ENCODE results near the gene PID1. TPM values are rescaled to one million over a fixed set of nuclear protein-coding genes. Genes with fewer than 3 reads are reported as not detected.

The PID1 gene
- total RNA-seq, 6 experiments from 2014 or later, result 28.5 to 95.4 (median 65.3) TPM

DNA sequence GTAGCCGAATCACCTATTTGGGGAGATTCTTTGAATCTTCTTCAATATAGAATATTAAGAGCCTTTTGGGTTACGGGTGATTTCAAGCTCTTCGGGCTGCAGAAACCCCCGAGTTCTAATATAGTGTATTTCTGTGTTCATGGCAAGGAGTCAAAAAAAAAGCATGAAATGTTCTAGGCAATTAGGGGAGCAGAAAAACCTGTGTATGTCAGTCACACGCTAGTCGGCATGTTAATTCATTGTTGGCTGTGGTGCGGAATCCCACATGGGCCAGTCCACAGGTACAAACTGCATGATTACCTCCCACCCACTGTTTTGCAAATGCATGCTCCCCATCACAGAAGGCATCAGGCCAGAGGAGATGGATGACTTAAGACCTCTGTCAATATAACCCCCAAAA is 161.9 kb downstream of the PID1 start:
- Histone ChIP-seq H3K27me3 (no peaks in the 10 kb centered on the region), H3K9me3 (no peaks in the 10 kb centered on the region), H3K4me3 (no peak overlapping the region), H3K27ac (no peak overlapping the region), H3K4me1 (peaks cover 0 to 15% (median 0%) of the 10 kb centered on the region in 4 donors), H3K36me3 (no peaks in the 10 kb centered on the region)
- intact Hi-C loops (cut with DNase I), result no loop called here
- no peak for DNase-seq
- 88% methylated on average over 7 of the region's 7 CpGs for WGBS (ENCODE audit: insufficient coverage, low coverage, low lambda C conversion rate, missing lambda C conversion rate)
- TF ChIP-seq, protein P1, sequence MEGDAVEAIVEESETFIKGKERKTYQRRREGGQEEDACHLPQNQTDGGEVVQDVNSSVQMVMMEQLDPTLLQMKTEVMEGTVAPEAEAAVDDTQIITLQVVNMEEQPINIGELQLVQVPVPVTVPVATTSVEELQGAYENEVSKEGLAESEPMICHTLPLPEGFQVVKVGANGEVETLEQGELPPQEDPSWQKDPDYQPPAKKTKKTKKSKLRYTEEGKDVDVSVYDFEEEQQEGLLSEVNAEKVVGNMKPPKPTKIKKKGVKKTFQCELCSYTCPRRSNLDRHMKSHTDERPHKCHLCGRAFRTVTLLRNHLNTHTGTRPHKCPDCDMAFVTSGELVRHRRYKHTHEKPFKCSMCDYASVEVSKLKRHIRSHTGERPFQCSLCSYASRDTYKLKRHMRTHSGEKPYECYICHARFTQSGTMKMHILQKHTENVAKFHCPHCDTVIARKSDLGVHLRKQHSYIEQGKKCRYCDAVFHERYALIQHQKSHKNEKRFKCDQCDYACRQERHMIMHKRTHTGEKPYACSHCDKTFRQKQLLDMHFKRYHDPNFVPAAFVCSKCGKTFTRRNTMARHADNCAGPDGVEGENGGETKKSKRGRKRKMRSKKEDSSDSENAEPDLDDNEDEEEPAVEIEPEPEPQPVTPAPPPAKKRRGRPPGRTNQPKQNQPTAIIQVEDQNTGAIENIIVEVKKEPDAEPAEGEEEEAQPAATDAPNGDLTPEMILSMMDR (IDR thresholded peaks at IDR 0.05), result no peak
- TF ChIP-seq POLR2A (IDR thresholded peaks at IDR 0.05), result no peak
- no peak for ATAC-seq

DNA sequence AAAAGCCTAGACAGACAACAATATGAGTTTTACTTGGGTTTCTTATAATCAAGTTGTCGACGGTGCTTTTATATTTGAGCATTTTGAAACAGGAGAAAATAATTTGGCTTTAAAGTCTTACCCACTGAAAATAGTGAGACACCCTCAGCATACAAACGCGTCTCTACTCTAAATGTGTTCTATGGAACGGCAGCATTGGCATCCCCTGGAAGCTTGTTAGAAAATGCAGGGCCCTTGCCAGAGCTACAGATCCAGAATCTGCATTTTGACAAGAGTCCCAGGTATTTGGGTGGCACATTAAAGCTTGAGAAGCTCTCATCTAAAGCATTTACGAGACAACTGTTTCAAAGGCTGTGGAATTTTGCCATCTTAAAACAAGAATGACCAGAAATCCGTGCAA is 163.5 kb downstream of the PID1 start:
- ATAC-seq (no peak), DNase-seq (no peak)
- TF ChIP-seq, protein P1 (IDR thresholded peaks at IDR 0.05), result no peak
- no peak for TF ChIP-seq POLR2A (IDR thresholded peaks at IDR 0.05)
- no peaks in the 10 kb centered on the region for H3K9me3 ChIP-seq
- intact Hi-C loops (cut with DNase I), result no loop called here
- no peak overlapping the region for H3K4me3 ChIP-seq
- WGBS (ENCODE audit: insufficient coverage, low coverage, low lambda C conversion rate, missing lambda C conversion rate), result 89% methylated on average over 7 of the region's 7 CpGs
- peaks cover 0 to 21% (median 3%) of the 10 kb centered on the region in 4 donors for H3K4me1 ChIP-seq
- no peak overlapping the region for H3K27ac ChIP-seq
- no peaks in the 10 kb centered on the region for H3K27me3 ChIP-seq
- no peaks in the 10 kb centered on the region for H3K36me3 ChIP-seq

DNA sequence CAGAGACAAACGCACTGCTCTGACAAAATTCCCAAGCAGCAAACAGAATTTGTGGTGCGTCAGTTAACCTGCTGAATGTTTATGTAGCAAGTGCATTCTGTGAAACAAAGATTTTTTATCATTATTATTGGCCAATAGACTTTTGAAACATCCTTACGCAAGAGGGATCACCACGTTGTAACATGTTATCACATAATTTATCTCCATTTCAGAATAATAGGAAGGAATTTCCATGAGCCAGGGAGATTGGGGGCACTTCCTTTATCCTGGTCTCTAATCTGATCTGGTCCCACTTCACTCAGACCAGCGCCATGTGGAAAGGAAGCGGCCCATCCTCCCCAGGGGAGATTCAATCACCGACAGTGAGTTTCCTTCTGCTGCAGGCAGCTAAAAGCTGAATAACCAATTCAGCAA is 166.1 kb downstream of the PID1 start:
- ATAC-seq, result peak; percentile 49 to 75 (median 62)
- H3K27ac ChIP-seq, result peak overlapping the region in 1 of 3 donors; percentile 21
- no peak overlapping the region for H3K4me3 ChIP-seq
- intact Hi-C loops (cut with DNase I), result no loop called here
- H3K36me3 ChIP-seq, result no peaks in the 10 kb centered on the region
- WGBS (ENCODE audit: insufficient coverage, low coverage, low lambda C conversion rate, missing lambda C conversion rate), result 30% methylated on average over 7 of the region's 7 CpGs
- H3K9me3 ChIP-seq, result no peaks in the 10 kb centered on the region
- TF ChIP-seq POLR2A (IDR thresholded peaks at IDR 0.05), result no peak
- TF ChIP-seq, protein P1 (IDR thresholded peaks at IDR 0.05), result no peak
- H3K4me1 ChIP-seq, result peaks cover 0 to 21% (median 3%) of the 10 kb centered on the region in 4 donors
- no peaks in the 10 kb centered on the region for H3K27me3 ChIP-seq
- no peak for DNase-seq

DNA sequence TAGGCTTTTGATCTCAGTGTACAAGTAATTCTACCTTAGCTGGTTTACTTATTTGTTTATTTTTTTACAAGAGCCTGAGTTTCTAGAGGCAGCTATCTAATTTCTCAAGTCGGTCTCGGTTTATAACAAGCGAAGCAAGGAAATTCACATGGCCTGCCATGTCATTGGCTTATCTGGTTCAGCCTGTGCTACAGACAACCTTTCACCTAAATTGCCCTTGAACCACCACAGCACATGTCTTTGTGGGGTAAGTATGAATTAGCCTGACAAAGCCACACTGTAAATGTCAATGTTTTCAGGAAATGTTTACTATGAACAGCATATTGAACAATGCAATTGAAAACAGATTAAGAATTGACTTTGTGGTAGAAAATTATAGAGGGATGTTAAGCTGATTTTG is 167.1 kb downstream of the PID1 start:
- 100% methylated on average over 3 of the region's 3 CpGs for WGBS (ENCODE audit: insufficient coverage, low coverage, low lambda C conversion rate, missing lambda C conversion rate)
- H3K27ac ChIP-seq, result no peak overlapping the region
- no peak for TF ChIP-seq POLR2A (IDR thresholded peaks at IDR 0.05)
- TF ChIP-seq, protein P1 (IDR thresholded peaks at IDR 0.05), result no peak
- no peaks in the 10 kb centered on the region for H3K9me3 ChIP-seq
- intact Hi-C loops (cut with DNase I), result no loop called here
- no peaks in the 10 kb centered on the region for H3K27me3 ChIP-seq
- H3K4me1 ChIP-seq, result peaks cover 0 to 21% (median 3%) of the 10 kb centered on the region in 4 donors
- H3K36me3 ChIP-seq, result no peaks in the 10 kb centered on the region
- DNase-seq (no peak), ATAC-seq (no peak)
- H3K4me3 ChIP-seq, result no peak overlapping the region

DNA sequence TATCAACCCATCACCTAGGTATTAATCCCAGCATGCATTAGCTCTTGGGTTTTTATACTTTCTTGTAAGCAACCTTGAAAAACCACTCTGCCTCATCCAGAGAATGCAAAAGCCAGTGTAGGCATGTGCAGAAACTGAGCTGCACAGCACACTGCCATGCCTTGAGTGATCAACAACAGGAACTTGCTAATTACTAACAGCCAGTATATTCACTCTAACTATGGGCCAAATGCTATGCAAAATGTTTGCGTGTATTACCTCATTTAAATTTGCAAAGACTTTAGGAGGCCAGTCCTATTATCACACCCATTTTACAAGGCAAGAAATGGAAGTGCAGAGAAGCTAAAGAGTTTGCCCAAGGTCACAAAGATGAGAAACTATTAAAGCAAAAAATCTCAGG is 169.8 kb downstream of the PID1 start:
- intact Hi-C loops (cut with DNase I), result no loop called here
- WGBS (ENCODE audit: insufficient coverage, low coverage, low lambda C conversion rate, missing lambda C conversion rate), result 100% methylated on average over 1 of the region's 1 CpG
- no peaks in the 10 kb centered on the region for H3K9me3 ChIP-seq
- ATAC-seq (no peak), DNase-seq (no peak)
- H3K36me3 ChIP-seq, result no peaks in the 10 kb centered on the region
- no peak for TF ChIP-seq POLR2A (IDR thresholded peaks at IDR 0.05)
- TF ChIP-seq, protein P1 (IDR thresholded peaks at IDR 0.05), result no peak
- no peaks in the 10 kb centered on the region for H3K27me3 ChIP-seq
- peaks cover 0 to 21% (median 3%) of the 10 kb centered on the region in 4 donors for H3K4me1 ChIP-seq
- H3K27ac ChIP-seq, result no peak overlapping the region
- H3K4me3 ChIP-seq, result no peak overlapping the region

Data from right lobe of liver (tissue), 6 donors.